HL-60 (cell line): ENCODE results near the gene ARHGEF7.

Source experiments
- DNase-seq, 2 experiments: peaks; one replicate each; pipeline ENCODE4 v3.0.0-alpha.2; 2010 to 2020; ENCODE audit warnings: low read depth in 1 of 2, low spot score in 1 of 2
- H3K27ac ChIP-seq: fragments of 250-450 bp; sonication (Bioruptor Pico); replicated peaks from 2 replicates; pipeline ENCODE4 v1.5.1; 2020; ENCODE audit warnings: mild to moderate bottlenecking, moderate library complexity
- H3K27me3 ChIP-seq: fragments of 250-450 bp; sonication (Bioruptor Pico); 2 replicates; pipeline ENCODE4 v1.5.1; 2021; ENCODE audit warnings: mild to moderate bottlenecking, moderate library complexity; ENCODE audit not compliant: insufficient read depth, poor library complexity, severe bottlenecking
- H3K4me3 ChIP-seq: replicated peaks from 2 replicates; pipeline ENCODE4 v1.5.1; 2011; ENCODE audit warnings: mild to moderate bottlenecking, control low read depth, low read length; ENCODE audit not compliant: insufficient read depth
- GABPA ChIP-seq: IDR thresholded peaks from 2 replicates; pipeline ENCODE4 v1.6.1; 2012; ENCODE audit warnings: low read depth
- POLR2AphosphoS5 ChIP-seq: IDR thresholded peaks from 2 replicates; pipeline ENCODE4 v1.6.1; 2012; ENCODE audit warnings: low read depth
- SPI1 ChIP-seq: IDR thresholded peaks from 2 replicates; pipeline ENCODE4 v1.6.1; 2012; ENCODE audit warnings: low read depth, mild to moderate bottlenecking, borderline replicate concordance
- TF ChIP-seq, protein P1 (sequence below): IDR thresholded peaks from one replicate; pipeline ENCODE4 v1.5.1; 2011; ENCODE audit warnings: low read length, control low read depth, inconsistent platforms; ENCODE audit not compliant: insufficient read depth
- TF ChIP-seq, protein P2 (sequence below): IDR thresholded peaks from 2 replicates; pipeline ENCODE4 v1.6.1; 2012; ENCODE audit warnings: low read depth; ENCODE audit not compliant: insufficient replicate concordance

Gene ARHGEF7

DNA sequence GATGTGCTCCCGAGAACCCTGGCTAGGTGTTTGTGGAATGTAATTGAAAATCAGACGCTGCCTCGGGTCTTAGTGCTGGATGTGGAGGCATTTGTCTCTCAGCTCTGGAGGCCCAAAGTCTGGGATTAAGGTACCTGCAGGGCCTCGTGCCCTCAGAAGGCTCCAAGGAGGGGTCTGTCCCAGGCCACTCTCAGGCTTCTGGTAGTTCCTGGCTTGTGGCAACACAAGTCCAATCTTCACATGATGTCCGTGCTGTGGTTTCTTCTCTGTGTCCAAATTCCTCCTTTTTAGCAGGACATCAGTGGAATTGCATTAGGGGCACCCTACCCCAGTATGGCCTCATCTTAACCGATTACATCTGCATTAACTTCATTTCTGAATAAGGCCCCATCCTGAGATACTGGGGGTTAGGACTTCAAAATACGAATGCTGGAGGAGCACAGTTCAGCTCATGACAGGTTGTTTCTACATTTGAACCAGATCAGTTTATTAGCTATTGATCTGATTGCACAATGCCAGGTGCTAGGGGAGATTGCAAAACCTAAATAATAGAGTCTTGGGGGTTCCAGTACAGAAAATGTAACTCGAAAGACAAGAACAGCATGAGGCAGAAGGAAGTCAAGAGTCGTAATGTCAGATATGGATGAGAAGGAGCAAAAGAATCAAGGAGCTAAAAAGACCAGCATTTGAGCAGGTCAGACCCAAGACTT lies 3.9 kb downstream of the ARHGEF7 start:
- TF ChIP-seq POLR2AphosphoS5 = no peak
- no peak for DNase-seq
- Histone ChIP-seq H3K27me3 (peaks cover 41% of the 10 kb centered on the region), H3K27ac (no peak overlapping the region), H3K4me3 (no peak overlapping the region)

DNA sequence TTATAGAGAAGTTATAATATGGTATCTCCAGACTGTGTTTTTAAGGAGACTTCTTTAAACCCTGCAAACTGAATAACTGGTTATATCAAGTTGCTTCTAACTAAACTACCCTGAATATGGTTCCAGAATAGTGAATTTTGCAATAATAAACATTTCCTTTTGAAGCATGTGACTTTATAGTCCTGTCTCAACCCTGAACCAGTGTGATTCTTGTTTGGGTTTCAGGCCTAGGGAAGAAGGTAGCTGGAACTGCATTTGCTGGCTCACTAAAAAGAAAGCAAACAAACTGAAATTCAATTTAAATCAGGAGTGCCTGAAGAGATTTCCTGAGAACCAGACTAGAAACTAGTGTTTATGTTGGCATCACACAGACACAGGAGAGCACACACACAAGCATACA lies 4.9 kb downstream of the ARHGEF7 start:
- Histone ChIP-seq H3K27me3 (peaks cover 34% of the 10 kb centered on the region), H3K27ac (no peak overlapping the region), H3K4me3 (no peak overlapping the region)
- no peak for DNase-seq
- TF ChIP-seq POLR2AphosphoS5 = no peak
- no peak for TF ChIP-seq SPI1
- TF ChIP-seq, protein P1, sequence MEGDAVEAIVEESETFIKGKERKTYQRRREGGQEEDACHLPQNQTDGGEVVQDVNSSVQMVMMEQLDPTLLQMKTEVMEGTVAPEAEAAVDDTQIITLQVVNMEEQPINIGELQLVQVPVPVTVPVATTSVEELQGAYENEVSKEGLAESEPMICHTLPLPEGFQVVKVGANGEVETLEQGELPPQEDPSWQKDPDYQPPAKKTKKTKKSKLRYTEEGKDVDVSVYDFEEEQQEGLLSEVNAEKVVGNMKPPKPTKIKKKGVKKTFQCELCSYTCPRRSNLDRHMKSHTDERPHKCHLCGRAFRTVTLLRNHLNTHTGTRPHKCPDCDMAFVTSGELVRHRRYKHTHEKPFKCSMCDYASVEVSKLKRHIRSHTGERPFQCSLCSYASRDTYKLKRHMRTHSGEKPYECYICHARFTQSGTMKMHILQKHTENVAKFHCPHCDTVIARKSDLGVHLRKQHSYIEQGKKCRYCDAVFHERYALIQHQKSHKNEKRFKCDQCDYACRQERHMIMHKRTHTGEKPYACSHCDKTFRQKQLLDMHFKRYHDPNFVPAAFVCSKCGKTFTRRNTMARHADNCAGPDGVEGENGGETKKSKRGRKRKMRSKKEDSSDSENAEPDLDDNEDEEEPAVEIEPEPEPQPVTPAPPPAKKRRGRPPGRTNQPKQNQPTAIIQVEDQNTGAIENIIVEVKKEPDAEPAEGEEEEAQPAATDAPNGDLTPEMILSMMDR = no peak
- TF ChIP-seq, protein P2, sequence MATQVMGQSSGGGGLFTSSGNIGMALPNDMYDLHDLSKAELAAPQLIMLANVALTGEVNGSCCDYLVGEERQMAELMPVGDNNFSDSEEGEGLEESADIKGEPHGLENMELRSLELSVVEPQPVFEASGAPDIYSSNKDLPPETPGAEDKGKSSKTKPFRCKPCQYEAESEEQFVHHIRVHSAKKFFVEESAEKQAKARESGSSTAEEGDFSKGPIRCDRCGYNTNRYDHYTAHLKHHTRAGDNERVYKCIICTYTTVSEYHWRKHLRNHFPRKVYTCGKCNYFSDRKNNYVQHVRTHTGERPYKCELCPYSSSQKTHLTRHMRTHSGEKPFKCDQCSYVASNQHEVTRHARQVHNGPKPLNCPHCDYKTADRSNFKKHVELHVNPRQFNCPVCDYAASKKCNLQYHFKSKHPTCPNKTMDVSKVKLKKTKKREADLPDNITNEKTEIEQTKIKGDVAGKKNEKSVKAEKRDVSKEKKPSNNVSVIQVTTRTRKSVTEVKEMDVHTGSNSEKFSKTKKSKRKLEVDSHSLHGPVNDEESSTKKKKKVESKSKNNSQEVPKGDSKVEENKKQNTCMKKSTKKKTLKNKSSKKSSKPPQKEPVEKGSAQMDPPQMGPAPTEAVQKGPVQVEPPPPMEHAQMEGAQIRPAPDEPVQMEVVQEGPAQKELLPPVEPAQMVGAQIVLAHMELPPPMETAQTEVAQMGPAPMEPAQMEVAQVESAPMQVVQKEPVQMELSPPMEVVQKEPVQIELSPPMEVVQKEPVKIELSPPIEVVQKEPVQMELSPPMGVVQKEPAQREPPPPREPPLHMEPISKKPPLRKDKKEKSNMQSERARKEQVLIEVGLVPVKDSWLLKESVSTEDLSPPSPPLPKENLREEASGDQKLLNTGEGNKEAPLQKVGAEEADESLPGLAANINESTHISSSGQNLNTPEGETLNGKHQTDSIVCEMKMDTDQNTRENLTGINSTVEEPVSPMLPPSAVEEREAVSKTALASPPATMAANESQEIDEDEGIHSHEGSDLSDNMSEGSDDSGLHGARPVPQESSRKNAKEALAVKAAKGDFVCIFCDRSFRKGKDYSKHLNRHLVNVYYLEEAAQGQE = no peak
- TF ChIP-seq GABPA = no peak

DNA sequence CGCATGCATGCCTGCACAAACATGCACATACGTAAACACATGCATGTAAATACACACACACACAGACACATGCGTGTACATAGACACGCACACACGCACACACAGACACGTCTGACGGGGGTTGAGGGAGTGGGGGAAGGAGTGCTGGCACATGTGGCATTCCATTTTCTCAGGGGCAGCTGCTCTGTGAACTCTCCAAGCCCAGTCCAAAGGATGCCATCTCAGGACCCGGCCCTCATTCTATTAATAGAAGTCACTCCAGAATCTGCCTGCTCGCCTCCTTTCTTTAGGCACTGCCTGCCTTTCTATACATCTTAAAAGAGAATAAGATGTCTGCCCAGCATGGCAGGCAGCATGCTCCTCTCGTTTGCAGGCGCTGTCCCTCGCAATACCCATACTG lies 5.3 kb downstream of the ARHGEF7 start:
- Histone ChIP-seq H3K27me3 (peaks cover 34% of the 10 kb centered on the region), H3K27ac (no peak overlapping the region), H3K4me3 (no peak overlapping the region)
- no peak for DNase-seq
- TF ChIP-seq, protein P1 = no peak
- TF ChIP-seq, protein P2 = no peak
- TF ChIP-seq SPI1 (no peak), POLR2AphosphoS5 (no peak), GABPA (no peak)

DNA sequence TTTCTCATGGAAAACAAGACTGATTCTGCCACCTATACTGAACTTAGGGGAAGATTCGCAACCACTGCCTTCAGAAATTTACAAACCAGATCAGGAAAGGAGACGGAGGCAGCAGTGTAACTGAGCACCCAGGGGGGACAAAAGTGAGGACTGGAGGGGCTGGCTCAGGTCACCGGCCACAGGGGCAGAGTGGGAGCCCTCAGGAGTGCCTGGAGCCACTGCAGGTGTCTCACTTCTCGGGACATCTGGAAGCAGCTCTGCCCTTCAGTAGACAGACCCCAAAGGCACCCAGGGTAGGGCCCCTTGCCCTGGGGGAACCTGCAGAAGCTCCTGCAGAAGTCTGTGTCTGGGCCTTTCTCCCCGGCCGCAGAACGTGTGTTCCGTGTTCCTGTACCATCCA lies 5.8 kb downstream of the ARHGEF7 start:
- TF ChIP-seq POLR2AphosphoS5 (no peak), GABPA (no peak), SPI1 (no peak)
- TF ChIP-seq, protein P2 = no peak
- TF ChIP-seq, protein P1 = no peak
- Histone ChIP-seq H3K27ac (no peak overlapping the region), H3K27me3 (peaks cover 33% of the 10 kb centered on the region), H3K4me3 (no peak overlapping the region)
- no peak for DNase-seq
